RWPE1 (cell line): ENCODE results near the gene RARB.

ENCODE experiments used
- CTCF ChIA-PET: fragments of 350-600 bp; sonication (Branson Sonifier 250); formaldehyde crosslinking; extraction: SDS; loops from one replicate; lab custom pipeline; 2021; lab: Yijun Ruan, JAX
- POLR2A ChIA-PET: fragments of 400-600 bp; formaldehyde crosslinking; extraction: SDS; loops from one replicate; lab custom pipeline; 2020; ENCODE audit warnings: antibody characterized with exemption; ENCODE audit not compliant: low non-redundant PET; lab: Yijun Ruan, JAX
- DNase-seq: peaks from one replicate; pipeline ENCODE4 v3.0.0; 2012; ENCODE audit warnings: low spot score
- H3K27ac ChIP-seq: fragments of 450-650 bp; 2 replicates; pipeline ENCODE4 v1.5.1; 2017
- TF ChIP-seq, protein P1 (sequence below): fragments of 450-650 bp; conservative IDR thresholded peaks from 2 replicates; pipeline ENCODE4 v1.5.1; 2017; ENCODE audit warnings: low read depth, mild to moderate bottlenecking

Gene RARB

DNA sequence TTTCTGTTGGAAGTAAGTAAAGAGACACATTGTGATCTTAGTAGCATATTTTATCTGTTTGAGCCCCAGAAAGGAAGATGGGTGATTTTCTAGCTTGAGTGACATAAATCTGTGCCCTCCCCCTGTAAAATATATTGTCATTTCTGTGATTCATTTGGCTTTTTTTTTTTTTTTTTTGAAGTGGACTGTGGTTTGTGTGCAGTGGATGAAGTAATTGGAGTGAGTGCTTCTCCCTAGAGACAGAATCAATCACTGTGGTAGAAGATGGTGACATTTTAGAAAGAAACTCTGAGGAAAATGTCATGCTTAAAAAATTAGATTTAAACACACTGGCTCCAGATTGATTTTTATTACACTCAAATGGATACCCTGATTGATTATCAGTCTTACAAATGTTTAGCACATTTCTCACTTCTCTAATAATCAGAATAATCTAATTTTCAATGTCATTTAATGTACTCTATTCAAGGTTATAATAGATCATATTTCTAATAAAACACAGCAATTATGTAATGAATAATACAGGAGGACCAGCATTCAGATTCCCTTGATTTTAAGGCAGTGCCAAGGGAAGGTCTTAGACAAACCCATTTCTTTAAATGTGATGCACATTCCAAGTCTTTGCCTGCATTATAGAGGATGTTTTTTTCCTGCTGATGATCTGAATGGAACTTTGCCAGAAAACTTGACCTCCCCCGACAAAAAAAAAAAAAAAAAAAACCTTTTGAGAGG, 120.0 kb downstream of the RARB start:
- no peak for DNase-seq
- no peak overlapping the region for H3K27ac ChIP-seq
- TF ChIP-seq, protein P1, sequence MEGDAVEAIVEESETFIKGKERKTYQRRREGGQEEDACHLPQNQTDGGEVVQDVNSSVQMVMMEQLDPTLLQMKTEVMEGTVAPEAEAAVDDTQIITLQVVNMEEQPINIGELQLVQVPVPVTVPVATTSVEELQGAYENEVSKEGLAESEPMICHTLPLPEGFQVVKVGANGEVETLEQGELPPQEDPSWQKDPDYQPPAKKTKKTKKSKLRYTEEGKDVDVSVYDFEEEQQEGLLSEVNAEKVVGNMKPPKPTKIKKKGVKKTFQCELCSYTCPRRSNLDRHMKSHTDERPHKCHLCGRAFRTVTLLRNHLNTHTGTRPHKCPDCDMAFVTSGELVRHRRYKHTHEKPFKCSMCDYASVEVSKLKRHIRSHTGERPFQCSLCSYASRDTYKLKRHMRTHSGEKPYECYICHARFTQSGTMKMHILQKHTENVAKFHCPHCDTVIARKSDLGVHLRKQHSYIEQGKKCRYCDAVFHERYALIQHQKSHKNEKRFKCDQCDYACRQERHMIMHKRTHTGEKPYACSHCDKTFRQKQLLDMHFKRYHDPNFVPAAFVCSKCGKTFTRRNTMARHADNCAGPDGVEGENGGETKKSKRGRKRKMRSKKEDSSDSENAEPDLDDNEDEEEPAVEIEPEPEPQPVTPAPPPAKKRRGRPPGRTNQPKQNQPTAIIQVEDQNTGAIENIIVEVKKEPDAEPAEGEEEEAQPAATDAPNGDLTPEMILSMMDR: no peak
- ChIA-PET POLR2A (no interaction called here), CTCF (interaction anchor here (0.6 to 0.7 kb wide), 2 partner anchors 32 to 1531 kb away, joined by 3 to 4 read pairs; no protein-coding TSS in a partner anchor)

DNA sequence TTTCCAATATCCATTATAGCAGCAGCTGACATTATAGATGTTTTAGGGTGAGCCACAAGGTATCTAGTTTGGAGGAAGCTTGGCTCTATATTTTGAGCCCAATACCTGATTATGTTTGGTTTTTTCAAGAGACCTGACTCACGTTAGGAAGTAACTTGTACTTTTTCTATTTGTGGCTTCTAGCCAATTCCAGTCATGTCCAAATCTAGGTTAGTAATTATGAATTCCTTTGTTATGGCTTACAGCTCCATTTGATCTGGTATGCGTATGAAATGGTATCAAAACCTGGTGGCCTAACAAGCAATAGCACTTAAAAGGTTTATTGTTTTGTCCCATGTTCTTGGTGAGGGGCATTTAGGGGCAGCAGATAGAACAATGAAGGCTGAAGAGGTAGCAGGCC, 120.8 kb downstream of the RARB start:
- POLR2A ChIA-PET: no interaction called here
- CTCF ChIA-PET: interaction anchor here (0.6 to 0.7 kb wide), 2 partner anchors 33 to 1531 kb away, joined by 3 to 4 read pairs; no protein-coding TSS in a partner anchor
- TF ChIP-seq, protein P1: no peak
- no peak overlapping the region for H3K27ac ChIP-seq
- peak; percentile 2 for DNase-seq

DNA sequence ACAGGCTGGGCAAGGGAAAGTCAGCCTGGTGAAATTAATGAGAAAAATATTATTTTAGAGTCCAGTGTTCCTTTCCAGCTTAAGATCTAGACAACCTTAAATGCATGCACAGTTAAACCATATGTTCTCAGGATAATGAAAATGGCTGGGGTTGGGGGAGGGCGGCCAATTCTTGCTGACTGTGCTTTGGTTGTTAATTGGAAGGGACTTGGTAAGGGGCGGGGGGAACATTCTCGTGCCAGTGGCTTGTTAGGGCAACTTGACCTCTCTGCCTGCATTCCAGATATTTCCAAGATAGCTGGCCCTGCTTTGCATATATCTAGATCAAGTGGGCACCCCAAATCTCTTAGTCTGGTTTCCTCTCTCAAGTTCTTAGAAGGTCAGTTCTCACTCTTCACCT, 124.2 kb downstream of the RARB start:
- CTCF ChIA-PET: no interaction called here
- TF ChIP-seq, protein P1: no peak
- no peak for DNase-seq
- no peak overlapping the region for H3K27ac ChIP-seq
- POLR2A ChIA-PET: no interaction called here

DNA sequence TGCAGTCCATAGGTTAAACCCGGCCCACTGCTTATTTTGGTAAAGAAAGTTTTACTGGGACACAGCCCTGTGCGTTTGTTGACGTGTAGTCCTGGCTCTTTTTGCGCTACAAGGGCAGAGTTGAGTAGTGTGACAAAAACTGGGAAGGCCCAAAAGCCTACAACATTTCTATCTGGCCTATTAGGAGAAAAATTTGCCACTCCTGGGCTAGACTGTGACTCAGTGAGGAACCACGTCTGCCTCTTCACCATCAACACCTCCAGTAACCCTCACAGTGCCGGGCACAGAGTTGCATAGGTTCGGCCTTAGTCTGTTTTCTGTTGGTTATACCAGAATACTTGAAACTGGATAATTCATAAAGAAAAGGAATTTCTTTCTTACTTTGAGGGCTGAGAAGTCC, 126.3 kb downstream of the RARB start:
- no peak for DNase-seq
- ChIA-PET POLR2A (no interaction called here), CTCF (no interaction called here)
- H3K27ac ChIP-seq: no peak overlapping the region
- TF ChIP-seq, protein P1: no peak

DNA sequence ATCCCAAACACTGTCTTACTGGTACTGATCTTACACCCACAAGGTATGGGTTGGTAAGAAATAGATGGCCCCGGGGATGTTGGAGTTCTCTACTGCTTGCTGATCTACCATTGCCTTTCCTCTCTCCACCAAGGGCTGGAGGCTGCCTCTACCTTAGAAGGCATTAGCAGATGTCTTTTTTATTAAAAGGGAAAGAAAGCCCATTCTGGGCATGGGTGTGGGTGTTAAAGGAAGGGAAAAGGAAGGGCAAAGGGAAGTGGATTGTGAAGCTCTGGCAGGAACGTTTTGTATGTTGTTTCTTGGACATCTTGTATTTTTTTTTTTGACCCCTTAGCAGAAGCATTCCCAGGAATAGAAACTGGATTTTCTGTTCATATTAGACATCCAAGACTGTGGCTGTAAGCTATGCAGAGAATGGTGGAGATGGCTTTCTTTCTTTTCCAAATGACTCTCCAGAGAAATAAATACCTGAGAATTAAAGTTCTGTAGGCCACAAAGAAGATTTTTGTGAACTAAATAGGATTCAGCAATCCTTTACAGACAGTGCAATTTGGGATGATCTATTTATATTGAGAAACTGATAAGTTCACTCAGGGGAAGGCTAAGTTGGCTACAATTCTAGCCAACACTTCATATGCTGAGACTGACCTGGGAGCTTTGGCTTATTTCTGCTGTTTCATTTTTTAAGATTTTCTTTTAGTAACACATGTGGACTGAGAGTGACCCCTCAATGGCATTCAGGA, 127.8 kb downstream of the RARB start:
- POLR2A ChIA-PET: no interaction called here
- CTCF ChIA-PET: no interaction called here
- DNase-seq: no peak
- TF ChIP-seq, protein P1: no peak
- no peak overlapping the region for H3K27ac ChIP-seq

DNA sequence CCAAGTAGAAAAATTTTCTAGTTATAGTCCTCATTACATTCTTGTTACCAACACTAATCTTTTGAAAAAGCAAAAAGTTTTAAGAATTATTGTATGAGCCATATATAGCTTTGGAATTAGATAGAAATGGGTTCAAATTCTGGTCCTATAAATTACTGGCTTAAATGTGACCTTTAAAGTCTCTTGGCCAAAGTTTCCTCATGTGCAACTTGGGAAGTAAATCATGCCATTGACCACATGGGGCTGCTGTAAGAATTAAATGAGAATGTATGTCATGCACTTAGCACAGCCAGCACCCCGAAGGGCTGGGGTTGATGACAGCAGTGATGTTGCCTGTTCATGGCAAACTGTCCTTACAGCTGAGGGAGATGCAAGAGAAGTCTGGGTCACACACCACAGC, 128.4 kb downstream of the RARB start:
- CTCF ChIA-PET: no interaction called here
- POLR2A ChIA-PET: no interaction called here
- H3K27ac ChIP-seq: no peak overlapping the region
- DNase-seq: no peak
- TF ChIP-seq, protein P1: no peak
